HepG2 (cell line): ENCODE results near the gene WDR86. TPM values are rescaled to one million over a fixed set of nuclear protein-coding genes. Genes with fewer than 3 reads are reported as not detected.

Experiments
- ATAC-seq: fragments of 200-7000 bp; cut with Tn5 transposase; 3 replicates; pipeline ENCODE4 v1.9.1; 2020; ENCODE audit warnings: mild to moderate bottlenecking, moderate library complexity
- BruUV-seq: library from RNA; stranded (reverse); fragments of 400-500 nt; replicated peaks from 2 replicates; lab custom pipeline; 2021; lab: Mats Ljungman, UMichigan
- CTCF ChIA-PET: fragments of 300-600 bp; formaldehyde crosslinking; extraction: SDS; loops from one replicate; lab custom pipeline; 2021; ENCODE audit warnings: low total read pairs, inconsistent platforms, low intra/inter-chr PET ratio; lab: Yijun Ruan, JAX
- POLR2A ChIA-PET: fragments of 350-600 bp; sonication (Branson Sonifier 250); formaldehyde crosslinking; loops from one replicate; lab custom pipeline; 2020; ENCODE audit warnings: antibody characterized with exemption, inconsistent platforms; lab: Yijun Ruan, JAX
- DNase-seq: peaks from one replicate; pipeline ENCODE4 v3.0.0-alpha.2; 2015; ENCODE audit warnings: low spot score
- FAIRE-seq: peaks from 3 replicates; lab custom pipeline; 2011; peaks lifted over from hg19 to GRCh38; lab: Jason Lieb, UNC
- H2AFZ ChIP-seq: one replicate; pipeline ENCODE4 v1.6.1; 2011; ENCODE audit warnings: low read length, inconsistent platforms
- H3K27ac ChIP-seq: fragments of 300-600 bp; 3 replicates; pipeline ENCODE4 v1.8.0; 2011; ENCODE audit warnings: mixed run types, mild to moderate bottlenecking, mixed read lengths, low read length, inconsistent platforms; ENCODE audit not compliant: insufficient read depth; ENCODE audit errors: extremely low read length
- H3K27me3 ChIP-seq, 2 experiments: fragments of 200-600 bp in 1 of 2; 2 replicates in 1 of 2; 3 replicates in 1 of 2; pipeline versions ENCODE4 v1.6.0 to v1.8.0; 2011; ENCODE audit warnings: low read length in 2 of 2, mild to moderate bottlenecking in 2 of 2, moderate library complexity in 2 of 2, inconsistent platforms in 1 of 2; ENCODE audit not compliant: insufficient read depth in 2 of 2, control insufficient read depth in 1 of 2
- H3K36me3 ChIP-seq, 2 experiments: fragments of 200-600 bp in 1 of 2; replicated peaks in 1 of 2; 2 replicates in 1 of 2; 3 replicates in 1 of 2; pipeline versions ENCODE4 v1.5.1 to v1.8.0; 2011; ENCODE audit warnings: low read length in 2 of 2, inconsistent platforms in 1 of 2; ENCODE audit not compliant: insufficient read depth in 2 of 2, control insufficient read depth in 1 of 2
- H3K4me1 ChIP-seq: 2 replicates; pipeline ENCODE4 v1.5.1; 2012; ENCODE audit warnings: low read length, inconsistent platforms; ENCODE audit not compliant: insufficient read depth
- H3K4me2 ChIP-seq: 2 replicates; pipeline ENCODE4 v1.6.0; 2011; ENCODE audit warnings: low read depth, low read length, inconsistent platforms
- H3K4me3 ChIP-seq, 3 experiments: fragments of 200-600 bp in 1 of 3; sonication (generic), shearing (Covaris generic) in 1 of 3; replicated peaks in 1 of 3; 2 replicates each; pipeline ENCODE4 v1.5.1; 2011 to 2016; ENCODE audit warnings: low read length in 3 of 3, inconsistent platforms in 2 of 3, low read depth in 2 of 3, mild to moderate bottlenecking in 2 of 3, control low read depth in 1 of 3, mixed read lengths in 1 of 3; ENCODE audit not compliant: insufficient read depth in 1 of 3
- H3K79me2 ChIP-seq: one replicate; pipeline ENCODE4 v1.6.1; 2011; ENCODE audit warnings: low read length, inconsistent platforms; ENCODE audit not compliant: insufficient read depth
- H3K9ac ChIP-seq: 2 replicates; pipeline ENCODE4 v1.6.0; 2011; ENCODE audit warnings: mild to moderate bottlenecking, low read depth, low read length, inconsistent platforms; ENCODE audit not compliant: insufficient read depth
- H3K9me3 ChIP-seq: 2 replicates; pipeline ENCODE4 v1.5.1; 2012; ENCODE audit warnings: mild to moderate bottlenecking, low read length
- H4K20me1 ChIP-seq: 2 replicates; pipeline ENCODE4 v1.6.0; 2011; ENCODE audit warnings: inconsistent platforms, mild to moderate bottlenecking, low read length, moderate library complexity; ENCODE audit not compliant: insufficient read depth
- ATM ChIP-seq: fragments of 450-650 bp; IDR thresholded peaks from 2 replicates; pipeline ENCODE4 v1.7.1; 2017; ENCODE audit warnings: mild to moderate bottlenecking, borderline replicate concordance
- CEBPB ChIP-seq: IDR thresholded peaks from 2 replicates; pipeline ENCODE4 v1.6.1; 2011; ENCODE audit warnings: low read depth, low read length, improper control_type of control experiment, borderline replicate concordance
- CEBPG ChIP-seq: IDR thresholded peaks from 2 replicates; pipeline ENCODE4 v1.6.1; 2016
- CREB3 ChIP-seq: sonication (generic); formaldehyde crosslinking; IDR thresholded peaks from 2 replicates; pipeline ENCODE4 v1.5.0; 2020; ENCODE audit warnings: missing genetic modification reagents
- ETS1 ChIP-seq: sonication (generic); formaldehyde crosslinking; IDR thresholded peaks from 2 replicates; pipeline ENCODE4 v1.4.0; 2020; ENCODE audit warnings: missing genetic modification reagents
- GABPB1 ChIP-seq: IDR thresholded peaks from 2 replicates; pipeline ENCODE4 v1.6.1; 2016; ENCODE audit warnings: mild to moderate bottlenecking, missing genetic modification reagents, moderate library complexity, missing compliant biosample characterization
- SATB2 ChIP-seq: sonication (generic); formaldehyde crosslinking; IDR thresholded peaks from 2 replicates; pipeline ENCODE4 v1.5.0; 2020; ENCODE audit warnings: missing genetic modification reagents
- SP140L ChIP-seq: sonication (generic); formaldehyde crosslinking; IDR thresholded peaks from 2 replicates; pipeline ENCODE4 v1.4.0; 2020; ENCODE audit warnings: missing genetic modification reagents, borderline replicate concordance
- TOE1 ChIP-seq: sonication (generic); formaldehyde crosslinking; IDR thresholded peaks from 2 replicates; pipeline ENCODE4 v1.4.0; 2020; ENCODE audit warnings: mild to moderate bottlenecking, missing genetic modification reagents
- ZNF563 ChIP-seq: sonication (generic); formaldehyde crosslinking; IDR thresholded peaks from 2 replicates; pipeline ENCODE4 v1.8.0; 2022; ENCODE audit warnings: mild to moderate bottlenecking, moderate library complexity, missing genetic modification reagents
- ZNF577 ChIP-seq: sonication (generic); formaldehyde crosslinking; IDR thresholded peaks from 2 replicates; pipeline ENCODE4 v1.4.0; 2020; ENCODE audit warnings: mild to moderate bottlenecking, low read depth, missing genetic modification reagents, borderline replicate concordance
- ZSCAN20 ChIP-seq: sonication (generic); formaldehyde crosslinking; IDR thresholded peaks from 2 replicates; pipeline ENCODE4 v1.4.0; 2020; ENCODE audit warnings: missing genetic modification reagents, mild to moderate bottlenecking, borderline replicate concordance
- WGBS: methylation state at CpG from one replicate; pipeline ENCODE4 v1.1.6; 2017; ENCODE audit warnings: low lambda C conversion rate; 5-methylcytosine and 5-hydroxymethylcytosine counted together
- in situ Hi-C: cut with HindIII; loops from 2 replicates; pipeline ENCODE4 v1.10.0; 2017; ENCODE audit warnings: low pct_unique_long_range_greater_than_20kb; ENCODE audit not compliant: extremely low pct_ligation_motif_present
- intact Hi-C: fragments of 100-400 bp; cut with micrococcal nuclease; formaldehyde crosslinking; loops from one replicate; pipeline ENCODE4 v1.10.0; 2022; ENCODE audit not compliant: unreplicated experiment
- polyA plus RNA-seq, 8 experiments: library from polyadenylated mRNA; depleted of rRNA in 3 of 8; stranded (reverse) in 7 of 8; unstranded in 1 of 8; fragments of >200 nt; fragmentation: Illumina TruSeq in 4 of 8; extraction: Trizol in 4 of 8; gene quantifications; 2 replicates each; pipeline versions ENCODE4 v1.2.1 to v1.2.3, GENCODE V29; 2011 to 2016; ENCODE audit warnings: low read depth in 4 of 8, missing spikeins in 1 of 8, mixed read lengths in 1 of 8; ENCODE audit not compliant: insufficient read depth in 1 of 8
- total RNA-seq, 5 experiments: library from RNA; depleted of rRNA; stranded (reverse); fragments of >200 nt; fragmentation: Illumina TruSeq; extraction: Trizol; gene quantifications; 2 replicates each; pipeline ENCODE4 v1.2.3, GENCODE V29; 2016; ENCODE audit warnings: low read depth in 1 of 5
- TF ChIP-seq, protein P1 (sequence below): sonication (generic); formaldehyde crosslinking; IDR thresholded peaks from 2 replicates; pipeline ENCODE4 v1.8.0; 2022; ENCODE audit warnings: missing genetic modification reagents, mild to moderate bottlenecking, borderline replicate concordance
- TF ChIP-seq, protein P2 (sequence below): sonication (generic); formaldehyde crosslinking; conservative IDR thresholded peaks from 2 replicates; pipeline ENCODE4 v1.8.1; 2023; ENCODE audit warnings: missing genetic modification reagents

The WDR86 gene
- total and polyA plus RNA-seq, 2 of the 13 experiments (the other 11 are each of a cell fraction or from before 2014, with no cell fraction given), result 0.11 to 2.9 TPM

GRCh38 chr7:151425670-151426440, 16.0 kb upstream of the WDR86 start:
- in situ Hi-C loops, result no loop called here
- H3K9ac ChIP-seq, result no peak overlapping the region
- 15% methylated on average over 7 of the region's 7 CpGs for WGBS
- CTCF ChIA-PET, result no interaction called here
- H3K27me3 ChIP-seq, result peaks cover 7 to 40% of the 10 kb centered on the region in 2 experiments
- H3K36me3 ChIP-seq, result no peaks in the 10 kb centered on the region
- H4K20me1 ChIP-seq, result peaks cover 2% of the 10 kb centered on the region; the same call in 1 of the 2 replicates
- no peak overlapping the region for H2AFZ ChIP-seq
- no peaks in the 10 kb centered on the region for H3K4me1 ChIP-seq
- no peak overlapping the region for H3K27ac ChIP-seq
- no peaks in the 10 kb centered on the region for H3K9me3 ChIP-seq
- H3K79me2 ChIP-seq, result no peaks in the 10 kb centered on the region
- no TSS peak for BruUV-seq
- H3K4me3 ChIP-seq, result no peak overlapping the region
- FAIRE-seq, result no peak
- H3K4me2 ChIP-seq, result no peak overlapping the region
- no peak for DNase-seq
- TF ChIP-seq CEBPG (CRISPR knock-in tag), result peak; percentile 51; the same call in 1 of the 2 replicates
- TF ChIP-seq CEBPB, result peak; percentile 79
- TF ChIP-seq ZSCAN20, result no peak
- intact Hi-C loops, result no loop called here
- ATAC-seq, result no peak
- POLR2A ChIA-PET, result no interaction called here

DNA sequence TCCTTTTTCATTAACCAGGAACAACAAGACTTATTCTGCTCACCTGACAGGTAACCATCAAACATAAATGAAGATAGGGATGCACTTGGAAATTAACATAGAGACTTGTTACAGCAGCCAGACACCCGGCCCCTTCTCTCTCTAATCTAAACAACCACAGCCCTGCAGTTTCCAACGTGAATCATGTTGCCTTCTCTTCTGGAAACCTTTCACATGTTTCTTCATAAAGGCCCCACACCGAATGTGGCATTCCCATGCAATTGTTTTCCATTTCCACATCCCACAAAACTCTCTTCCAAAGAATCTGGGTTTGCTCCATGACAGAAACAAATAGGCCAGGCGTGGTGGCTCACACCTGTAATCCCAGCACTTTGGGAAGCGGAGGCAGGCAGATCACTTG, 15.0 kb upstream of the WDR86 start:
- FAIRE-seq (no peak), DNase-seq (no peak), ATAC-seq (no peak)
- in situ Hi-C loops, result no loop called here
- Histone ChIP-seq H4K20me1 (peaks cover 2% of the 10 kb centered on the region; the same call in 1 of the 2 replicates), H3K9me3 (no peaks in the 10 kb centered on the region; the same call in 1 of the 2 replicates), H2AFZ (no peak overlapping the region), H3K27ac (no peak overlapping the region), H3K27me3 (peaks cover 7 to 35% of the 10 kb centered on the region in 2 experiments), H3K79me2 (no peaks in the 10 kb centered on the region), H3K4me3 (no peak overlapping the region), H3K9ac (no peak overlapping the region), H3K36me3 (no peaks in the 10 kb centered on the region), H3K4me2 (no peak overlapping the region), H3K4me1 (no peaks in the 10 kb centered on the region)
- intact Hi-C loops, result no loop called here
- CTCF ChIA-PET, result no interaction called here
- POLR2A ChIA-PET, result no interaction called here
- 9% methylated on average over 5 of the region's 5 CpGs for WGBS
- BruUV-seq, result no TSS peak
- TF ChIP-seq TOE1 (CRISPR knock-in tag) (no peak), ZNF577 (CRISPR knock-in tag) (no peak), GABPB1 (CRISPR knock-in tag) (no peak), ATM (no peak), SATB2 (no peak), ETS1 (CRISPR knock-in tag) (no peak), CREB3 (CRISPR knock-in tag) (no peak), ZNF563 (CRISPR knock-in tag) (no peak), SP140L (CRISPR knock-in tag) (no peak)
- TF ChIP-seq, protein P1, sequence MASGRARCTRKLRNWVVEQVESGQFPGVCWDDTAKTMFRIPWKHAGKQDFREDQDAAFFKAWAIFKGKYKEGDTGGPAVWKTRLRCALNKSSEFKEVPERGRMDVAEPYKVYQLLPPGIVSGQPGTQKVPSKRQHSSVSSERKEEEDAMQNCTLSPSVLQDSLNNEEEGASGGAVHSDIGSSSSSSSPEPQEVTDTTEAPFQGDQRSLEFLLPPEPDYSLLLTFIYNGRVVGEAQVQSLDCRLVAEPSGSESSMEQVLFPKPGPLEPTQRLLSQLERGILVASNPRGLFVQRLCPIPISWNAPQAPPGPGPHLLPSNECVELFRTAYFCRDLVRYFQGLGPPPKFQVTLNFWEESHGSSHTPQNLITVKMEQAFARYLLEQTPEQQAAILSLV (CRISPR knock-in tag), result no peak
- TF ChIP-seq, protein P2, sequence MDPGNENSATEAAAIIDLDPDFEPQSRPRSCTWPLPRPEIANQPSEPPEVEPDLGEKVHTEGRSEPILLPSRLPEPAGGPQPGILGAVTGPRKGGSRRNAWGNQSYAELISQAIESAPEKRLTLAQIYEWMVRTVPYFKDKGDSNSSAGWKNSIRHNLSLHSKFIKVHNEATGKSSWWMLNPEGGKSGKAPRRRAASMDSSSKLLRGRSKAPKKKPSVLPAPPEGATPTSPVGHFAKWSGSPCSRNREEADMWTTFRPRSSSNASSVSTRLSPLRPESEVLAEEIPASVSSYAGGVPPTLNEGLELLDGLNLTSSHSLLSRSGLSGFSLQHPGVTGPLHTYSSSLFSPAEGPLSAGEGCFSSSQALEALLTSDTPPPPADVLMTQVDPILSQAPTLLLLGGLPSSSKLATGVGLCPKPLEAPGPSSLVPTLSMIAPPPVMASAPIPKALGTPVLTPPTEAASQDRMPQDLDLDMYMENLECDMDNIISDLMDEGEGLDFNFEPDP, result no peak
